Ramos (cell line): ENCODE data around the gene JKAMP.

Source experiments
- in situ Hi-C: fragments of 300-500 bp; cut with MboI; formaldehyde crosslinking; loops from one replicate; pipeline ENCODE4 v1.14.3; 2022; ENCODE audit warnings: low sequenced_read_pairs; ENCODE audit not compliant: unreplicated experiment

Gene JKAMP

DNA sequence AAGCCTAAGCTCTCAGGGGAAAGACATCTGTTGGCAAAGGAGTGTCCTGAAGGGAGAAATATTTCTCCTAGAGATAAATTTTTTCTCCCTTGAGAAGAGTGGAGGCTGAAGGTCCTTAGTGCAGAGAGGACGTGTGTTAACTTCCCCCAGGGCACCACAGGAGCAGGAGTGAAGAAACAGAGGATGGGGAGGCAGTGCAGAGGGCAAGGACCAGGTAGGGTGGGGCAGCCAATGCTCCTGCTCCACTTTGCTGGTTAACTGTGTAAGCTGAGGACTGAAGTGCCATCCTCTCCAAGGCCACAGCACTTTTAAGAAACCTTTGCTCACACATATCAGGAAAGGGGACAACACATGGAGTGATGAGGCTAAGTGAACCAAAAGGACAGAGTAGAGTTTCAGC is 4.2 kb upstream of the JKAMP start:
- in situ Hi-C loops, result loop anchor here (25.0 kb wide), 1 partner anchor 682 kb away; the partner anchor contains the start of gene DHRS7

DNA sequence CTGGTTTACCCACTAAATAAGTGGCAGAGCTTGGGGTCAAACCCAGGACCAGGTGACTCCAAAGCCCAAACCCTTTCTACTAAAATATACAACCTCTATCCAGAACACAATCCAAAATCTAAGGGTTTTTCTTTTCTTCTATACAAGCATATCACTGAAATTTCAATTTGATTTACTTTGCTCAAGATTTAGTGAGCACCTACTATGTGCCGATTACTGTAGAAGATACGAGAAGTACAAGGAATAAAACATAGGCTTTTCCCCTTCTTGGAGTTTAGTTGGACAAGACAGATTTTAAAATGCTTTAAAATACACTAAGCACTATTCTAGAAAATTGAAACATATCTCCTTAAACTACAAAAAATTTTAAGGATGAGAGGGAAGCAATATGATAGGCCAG is 2.9 kb upstream of the JKAMP start:
- in situ Hi-C loops, result loop anchor here (25.0 kb wide), 1 partner anchor 681 kb away; the partner anchor contains the start of gene DHRS7

DNA sequence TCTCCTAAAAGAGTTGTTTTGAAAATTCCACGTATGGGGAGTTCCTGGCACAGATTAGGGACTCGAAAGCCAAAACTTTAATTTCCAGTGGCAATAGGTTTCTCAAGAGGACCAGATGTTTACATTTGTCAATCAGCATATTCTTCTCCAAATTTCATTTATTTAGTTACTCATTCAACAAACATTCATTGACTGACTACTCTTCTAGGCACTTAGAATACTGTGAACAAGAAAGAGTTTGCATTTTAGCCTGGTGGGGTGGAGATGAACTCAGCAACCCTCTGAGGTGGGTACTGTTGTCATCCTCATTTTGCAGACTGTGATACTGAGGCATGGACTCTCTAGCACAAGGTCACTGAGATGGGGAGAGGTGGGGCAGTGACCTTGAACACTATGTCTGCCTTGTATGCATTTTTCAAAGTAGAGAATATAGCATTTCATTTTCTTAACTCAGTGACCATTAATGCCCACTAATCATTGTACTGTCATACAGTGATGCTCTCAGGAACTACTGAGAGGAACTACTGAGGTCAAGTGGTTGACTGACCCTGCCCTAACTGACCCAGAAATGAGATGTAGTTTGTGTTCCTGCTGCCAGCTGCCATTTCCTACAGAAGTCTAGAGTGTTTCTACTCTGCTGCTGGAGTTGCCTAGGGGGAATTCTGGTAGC is 2.3 kb upstream of the JKAMP start:
- in situ Hi-C loops, result loop anchor here (25.0 kb wide), 1 partner anchor 680 kb away; the partner anchor contains the start of gene DHRS7

DNA sequence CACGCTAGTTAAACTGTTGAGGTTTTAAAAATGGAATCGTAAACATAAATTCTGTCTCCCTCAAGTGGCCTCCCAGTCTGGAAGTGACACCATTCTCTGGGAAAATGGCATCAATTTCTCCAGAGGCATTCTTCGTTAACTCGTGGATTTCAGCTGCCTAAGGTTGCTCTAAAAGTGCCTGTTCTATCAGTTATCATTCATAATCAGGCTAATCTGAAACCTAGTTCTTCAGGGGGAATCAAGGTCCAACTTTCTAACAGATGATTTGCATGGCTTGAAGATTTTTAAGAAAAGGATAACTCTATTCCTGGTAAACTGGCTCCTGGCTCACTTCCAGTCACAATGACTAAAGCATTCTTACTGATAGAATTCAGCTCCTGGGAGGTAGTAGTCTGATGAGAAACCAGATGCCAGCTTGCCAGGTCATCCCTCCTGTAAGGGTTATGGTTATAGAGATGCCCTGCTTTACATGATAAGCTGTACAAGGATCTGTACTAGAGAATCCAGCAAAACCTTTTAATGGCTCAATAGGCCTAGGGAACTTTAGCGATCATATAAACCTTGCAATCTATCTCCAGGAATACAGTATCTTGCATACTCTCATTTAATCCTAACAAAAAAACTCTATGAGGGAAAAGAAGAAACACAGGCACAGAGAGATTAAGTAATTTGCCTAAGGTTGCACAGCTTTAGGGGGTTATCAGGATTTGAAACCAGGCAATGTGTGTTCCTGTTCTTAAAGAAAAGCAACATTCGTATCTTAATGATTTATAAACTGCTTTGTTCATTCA is 1.6 kb upstream of the JKAMP start:
- in situ Hi-C loops, result loop anchor here (25.0 kb wide), 1 partner anchor 680 kb away; the partner anchor contains the start of gene DHRS7

DNA sequence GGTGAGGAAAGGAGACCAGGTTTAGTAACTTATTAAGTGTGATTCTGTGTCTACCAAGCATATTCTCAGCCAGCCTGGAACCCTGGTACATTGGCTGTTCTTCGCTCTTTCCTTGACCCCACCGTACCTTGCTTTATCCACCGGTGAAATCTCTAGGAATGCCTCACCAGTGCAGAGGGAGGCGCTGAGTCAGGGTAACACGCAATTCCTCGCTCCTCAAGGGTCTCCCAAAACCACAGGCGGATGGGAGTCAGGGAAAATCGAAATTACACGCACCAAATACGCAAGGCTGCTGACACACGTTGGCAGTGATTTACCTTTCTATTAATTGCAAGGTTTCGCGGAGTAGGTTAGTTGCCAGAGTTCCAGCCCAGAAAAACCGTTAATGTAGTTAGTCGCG is 954 bp upstream of the JKAMP start:
- in situ Hi-C loops, result loop anchor here (25.0 kb wide), 1 partner anchor 679 kb away; the partner anchor contains the start of gene DHRS7

DNA sequence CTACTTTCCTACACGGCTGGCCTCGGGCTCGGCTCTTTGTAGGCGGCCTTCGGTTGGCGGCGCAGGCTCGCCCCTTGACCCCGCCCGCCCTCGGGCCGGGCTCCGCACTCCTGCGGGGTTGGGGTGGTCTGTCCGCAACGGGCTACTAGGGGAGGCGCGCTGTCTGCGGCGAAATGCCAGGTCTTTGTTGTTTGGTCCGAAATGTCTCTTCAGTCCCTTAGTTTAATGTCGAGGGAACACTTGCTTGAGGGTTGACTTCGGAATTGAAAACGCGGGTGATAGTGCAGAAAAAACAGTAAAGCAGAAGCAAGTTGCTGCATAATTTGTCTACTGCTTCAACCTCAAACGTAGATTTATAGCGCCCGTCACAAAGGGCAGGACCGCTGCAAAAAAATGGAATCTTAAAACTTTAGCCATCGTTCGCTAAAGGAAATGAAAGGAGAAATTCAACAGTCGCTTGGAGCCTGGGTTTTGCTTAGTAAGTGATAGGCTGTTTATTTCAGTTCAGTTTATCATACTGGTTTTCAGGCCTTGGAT is 390 bp downstream of the JKAMP start:
- in situ Hi-C loops, result loop anchor here (25.0 kb wide), 1 partner anchor 678 kb away; the partner anchor contains the start of gene DHRS7

DNA sequence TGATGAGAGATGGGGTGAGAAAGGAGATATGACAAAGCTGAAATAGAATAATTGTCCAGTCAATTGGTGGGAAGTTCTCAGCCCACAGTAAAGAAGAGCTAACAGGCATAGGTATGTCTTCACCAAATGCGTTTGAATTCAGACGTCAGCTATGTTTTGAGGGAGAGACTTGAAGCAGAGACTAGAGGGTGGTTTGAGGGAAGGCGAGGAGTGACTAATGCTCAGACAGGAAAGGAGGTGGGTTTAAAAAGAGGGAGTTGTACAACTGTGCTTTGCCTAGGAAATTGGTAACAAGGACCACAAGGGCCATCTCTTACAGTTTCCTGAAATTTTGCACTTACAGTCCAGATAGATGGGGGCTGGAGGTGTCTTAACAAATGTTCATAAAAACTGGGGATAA is 6.4 kb downstream of the JKAMP start:
- in situ Hi-C loops, result loop anchor here (25.0 kb wide), 1 partner anchor 672 kb away; the partner anchor contains the start of gene DHRS7

DNA sequence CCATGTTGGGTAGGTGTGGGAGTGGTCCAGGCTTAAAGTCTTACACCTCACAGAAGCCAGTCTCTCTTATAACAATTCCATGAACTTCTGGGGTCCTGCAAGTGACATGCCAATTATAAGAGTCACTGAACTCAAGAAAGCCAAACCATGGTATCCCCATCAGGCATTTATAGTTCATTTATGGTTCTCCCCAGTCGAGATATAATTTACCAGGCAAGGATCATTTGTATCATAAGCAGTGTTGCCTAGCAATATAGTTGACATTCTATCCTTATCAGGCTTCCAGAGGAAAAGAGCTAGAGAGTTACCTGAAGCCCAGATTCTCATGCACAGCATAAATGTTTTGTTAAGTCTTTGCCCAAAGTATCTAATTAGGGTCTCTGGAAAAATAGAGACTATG is 8.1 kb downstream of the JKAMP start:
- in situ Hi-C loops, result loop anchor here (25.0 kb wide), 1 partner anchor 670 kb away; the partner anchor contains the start of gene DHRS7

DNA sequence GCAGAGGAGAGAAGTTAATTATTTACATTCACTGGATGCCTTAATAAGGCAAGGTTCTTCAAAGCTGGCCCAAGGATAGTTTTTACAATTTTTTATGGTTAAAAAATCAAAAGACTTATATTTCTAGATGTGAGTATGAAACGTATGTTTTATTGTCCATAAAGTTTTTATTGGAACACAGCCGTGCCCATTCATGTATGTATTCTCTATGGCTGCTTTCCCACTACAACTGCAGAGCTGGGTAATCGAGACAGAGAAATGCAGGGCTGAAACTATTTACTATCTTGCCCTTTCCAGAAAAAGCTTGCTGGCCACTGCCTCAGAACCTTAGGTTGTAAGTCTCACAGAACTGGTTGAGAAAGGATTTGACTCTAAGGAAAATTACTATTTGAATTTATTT is 16.4 kb downstream of the JKAMP start:
- in situ Hi-C loops, result no loop called here

DNA sequence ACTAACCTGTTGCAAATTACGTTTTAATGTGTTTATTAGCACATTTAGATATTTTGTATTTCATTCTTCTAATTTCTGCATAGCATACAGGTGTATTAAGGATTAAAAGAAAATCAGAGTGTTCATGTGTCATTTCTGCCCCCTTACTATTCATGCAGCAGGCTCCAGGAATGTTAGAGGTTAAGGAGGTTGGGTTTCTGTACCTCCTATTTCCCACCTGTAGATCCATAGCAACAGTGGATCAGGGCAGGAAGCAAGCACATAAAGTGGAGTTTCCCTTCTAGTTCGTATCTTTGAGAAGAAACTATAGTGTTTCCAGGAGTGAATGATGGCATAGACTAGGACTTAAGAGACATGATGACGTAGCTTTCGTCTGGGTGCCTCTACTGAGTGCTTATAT is 18.9 kb downstream of the JKAMP start:
- in situ Hi-C loops, result no loop called here

DNA sequence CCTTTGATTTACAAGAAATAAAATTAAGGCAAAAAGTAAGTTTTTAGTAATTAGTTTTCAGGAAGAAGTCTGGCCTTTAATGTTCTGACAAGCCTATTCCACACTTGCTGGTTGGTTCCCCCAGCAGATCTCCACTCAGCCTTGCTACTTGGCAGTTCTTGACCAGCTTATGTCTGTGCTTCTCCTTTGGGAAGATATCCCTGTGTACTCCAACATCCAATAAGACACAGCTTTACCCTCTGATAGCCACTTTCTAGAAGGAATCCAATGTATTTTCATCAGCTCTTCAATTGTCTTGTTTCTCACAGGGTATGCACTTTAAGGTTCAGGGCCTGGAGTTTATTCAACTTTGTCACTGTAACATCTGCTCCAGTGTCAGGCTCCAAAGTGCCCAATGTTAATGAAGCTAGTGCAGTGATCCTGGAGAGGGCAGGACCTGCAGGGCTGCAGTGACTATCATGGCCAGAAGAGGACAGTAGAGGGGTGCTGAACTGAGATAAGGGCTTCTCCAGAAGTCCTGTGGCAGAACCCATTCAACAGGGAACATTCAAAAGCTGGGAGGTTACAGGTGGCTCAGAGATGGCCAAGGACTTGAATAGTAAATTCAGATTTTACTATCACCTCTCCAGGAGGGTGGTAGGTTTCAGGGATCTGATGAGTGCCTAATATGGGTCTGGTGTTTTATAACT is 22.9 kb downstream of the JKAMP start:
- in situ Hi-C loops, result no loop called here

DNA sequence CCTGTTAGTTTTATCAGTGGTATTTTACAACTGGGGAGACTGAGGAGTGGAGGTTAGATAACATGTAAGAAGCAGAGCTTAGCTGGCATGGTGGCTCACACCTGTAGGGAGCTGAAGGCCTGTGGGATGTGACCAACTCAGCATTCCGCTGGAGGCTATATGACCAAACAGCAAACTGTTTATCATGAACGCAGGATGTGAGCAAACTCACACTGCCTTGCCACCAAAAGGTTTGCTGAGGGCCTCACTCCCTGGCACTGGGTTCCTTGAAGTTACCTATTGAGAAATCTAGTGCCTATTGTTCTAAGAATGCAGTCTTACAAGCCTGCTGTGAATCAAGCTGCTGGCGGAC is 23.4 kb downstream of the JKAMP start:
- in situ Hi-C loops, result no loop called here

DNA sequence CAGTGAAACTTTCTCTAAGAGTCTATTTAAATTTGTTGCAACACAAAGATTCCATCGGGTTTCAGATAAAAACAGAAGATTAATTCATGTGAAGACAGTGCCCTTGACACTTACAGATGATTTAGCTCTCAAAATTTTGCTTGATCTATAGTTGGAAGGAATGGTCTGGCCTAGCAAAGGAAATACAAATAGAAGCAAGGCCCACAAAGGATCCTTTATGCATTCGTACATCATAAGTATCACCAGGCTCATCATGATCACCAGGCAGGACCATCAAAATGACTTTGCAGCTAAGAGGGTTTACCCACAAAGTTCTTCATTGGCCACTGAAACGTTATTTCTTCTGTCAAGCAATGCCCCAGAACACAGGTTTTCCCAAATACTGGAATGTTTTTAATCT is 24.8 kb downstream of the JKAMP start:
- in situ Hi-C loops, result no loop called here

DNA sequence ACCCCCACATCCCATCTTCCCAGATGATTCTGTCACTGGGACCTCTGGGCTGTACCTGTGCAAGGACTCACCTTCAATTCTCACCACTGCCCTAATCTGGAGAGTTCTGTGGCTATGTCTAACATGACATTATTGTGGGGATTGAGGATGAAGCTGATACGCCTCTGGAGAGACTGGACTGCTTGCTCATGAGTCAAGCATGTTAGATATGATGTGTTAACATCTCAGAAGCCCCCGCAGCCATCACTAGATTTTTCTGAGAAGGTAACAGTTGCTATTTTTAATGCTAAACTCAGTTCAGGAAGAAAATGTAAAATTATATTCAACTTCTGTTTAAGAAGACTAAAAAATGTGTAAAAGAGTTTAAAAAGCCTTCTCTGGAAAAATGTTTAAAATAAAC is 25.7 kb downstream of the JKAMP start:
- in situ Hi-C loops, result no loop called here

DNA sequence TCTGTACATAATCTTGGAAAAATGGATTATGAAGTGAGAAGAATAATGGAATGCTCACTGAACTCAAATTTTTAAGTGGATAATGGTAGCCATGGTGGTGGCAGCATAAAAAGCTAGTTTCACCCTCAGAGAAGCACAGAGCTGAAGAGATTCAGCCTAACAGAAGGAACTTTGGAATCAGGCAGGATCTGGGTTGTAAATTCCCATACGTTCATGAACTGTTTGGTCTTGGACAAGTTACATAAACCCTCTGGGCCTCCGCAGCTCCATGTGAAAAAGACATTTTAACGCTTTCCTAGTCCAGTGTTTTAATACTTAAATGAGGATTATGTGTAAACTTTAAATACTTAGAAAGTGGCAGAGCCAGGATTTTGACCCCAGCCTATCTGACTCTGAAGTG is 26.6 kb downstream of the JKAMP start:
- in situ Hi-C loops, result no loop called here

DNA sequence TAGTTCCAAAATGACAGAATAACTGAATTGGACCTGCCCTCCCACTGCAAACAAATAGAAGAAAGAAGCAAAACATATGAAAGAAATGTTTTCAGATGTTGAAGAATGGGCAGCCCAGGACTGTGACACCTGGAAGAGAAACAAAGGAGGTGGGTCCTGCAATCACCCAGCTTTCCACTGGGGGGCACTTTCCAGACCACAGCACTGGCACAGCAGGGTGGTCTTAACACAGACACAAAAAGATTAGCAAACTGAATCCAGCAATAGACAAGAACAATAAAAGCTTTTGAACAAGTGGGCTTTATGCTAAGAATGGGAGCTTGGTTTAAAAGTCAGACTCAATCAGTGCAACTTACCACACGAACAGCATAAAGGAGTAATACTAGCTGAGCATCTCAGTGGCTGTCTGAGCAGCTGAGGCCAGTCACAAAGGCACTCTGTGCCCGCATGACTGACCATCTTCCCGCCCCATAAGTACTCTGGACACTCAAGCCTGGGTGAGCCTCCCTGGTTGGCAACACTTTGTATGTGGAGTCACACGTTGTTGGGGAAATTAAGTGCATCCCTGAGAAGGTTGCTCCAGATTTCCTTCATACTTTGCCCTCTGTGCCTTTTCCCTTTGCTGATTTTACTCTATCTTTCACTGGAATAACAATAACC is 27.7 kb downstream of the JKAMP start:
- in situ Hi-C loops, result no loop called here

DNA sequence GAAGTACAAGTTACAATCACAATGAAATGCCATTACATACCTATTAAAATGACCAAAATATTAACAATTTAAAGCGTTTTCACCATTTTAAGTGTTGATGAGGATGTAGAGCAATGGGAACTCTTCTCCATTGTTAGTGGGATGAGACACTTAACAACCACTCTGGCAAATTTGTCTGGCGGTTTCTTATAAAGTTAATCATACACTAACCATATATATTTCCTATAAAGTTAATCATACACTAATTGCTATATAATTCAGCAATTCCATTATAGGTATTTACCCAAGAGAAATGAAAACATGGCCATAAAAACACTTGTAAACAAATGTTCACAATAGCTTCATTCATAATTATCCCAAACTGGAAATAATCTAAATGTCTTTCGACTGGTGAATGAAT is 35.9 kb downstream of the JKAMP start:
- in situ Hi-C loops, result no loop called here

DNA sequence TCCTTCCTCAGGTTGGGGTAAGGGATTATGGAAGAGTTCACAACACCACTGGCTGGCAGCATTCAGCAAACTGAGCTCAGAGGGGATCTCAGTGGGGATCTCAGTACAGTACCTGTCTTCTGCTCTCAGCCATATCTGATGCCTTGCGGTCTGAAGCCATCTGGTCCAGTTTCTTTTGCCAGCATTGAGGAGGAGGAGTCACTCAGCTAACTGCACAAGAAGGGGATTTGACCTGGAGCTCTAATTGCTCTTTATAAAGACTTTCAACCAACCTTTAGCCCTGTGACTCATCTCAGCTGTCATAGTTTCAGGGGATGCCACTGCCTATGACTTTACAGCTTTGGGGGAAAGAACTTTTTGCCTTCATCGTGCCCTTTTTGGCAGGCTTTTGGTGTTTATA is 44.9 kb downstream of the JKAMP start:
- in situ Hi-C loops, result no loop called here

DNA sequence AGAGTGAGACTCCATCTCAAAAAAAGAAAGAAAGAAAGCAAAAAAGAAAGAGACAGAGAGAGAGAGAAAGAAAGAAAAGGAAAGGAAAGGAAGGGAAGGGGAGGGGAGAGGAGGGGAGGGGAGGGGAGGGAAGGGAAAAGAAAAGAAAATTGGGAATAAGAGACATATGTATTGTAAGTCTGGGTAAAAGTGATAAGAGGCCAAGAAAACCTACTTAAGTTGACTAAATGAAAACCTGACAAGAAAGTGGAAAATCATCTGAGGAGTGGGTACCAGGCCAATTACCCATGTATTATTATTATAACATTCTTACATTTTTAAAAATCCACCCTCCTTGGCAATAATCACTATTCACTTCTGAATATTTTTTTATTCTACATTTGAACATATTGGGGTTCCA is 46.0 kb downstream of the JKAMP start:
- in situ Hi-C loops, result no loop called here

DNA sequence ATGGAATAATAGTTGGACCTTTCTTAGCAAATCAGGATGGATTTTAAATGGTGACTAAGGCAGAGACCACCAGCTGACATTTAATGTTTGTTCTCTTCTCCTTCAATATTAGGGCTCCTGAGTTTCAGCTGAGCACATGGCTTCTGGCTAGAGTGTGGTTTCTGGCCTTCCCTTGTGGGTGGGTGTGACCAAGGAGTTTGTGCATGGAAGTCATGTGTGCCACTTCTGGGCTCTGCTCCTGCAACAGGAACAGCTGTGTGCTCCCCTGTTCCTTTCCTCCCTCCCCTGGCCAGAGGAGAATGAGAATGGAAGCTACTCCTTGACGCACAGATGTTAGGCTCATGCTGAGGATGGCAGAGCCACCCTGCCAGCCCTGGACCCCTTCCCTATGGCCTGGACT is 48.1 kb downstream of the JKAMP start:
- in situ Hi-C loops, result no loop called here
